ENCODE results near the gene HMCES. TPM values are rescaled to one million over a fixed set of nuclear protein-coding genes. Genes with fewer than 3 reads are reported as not detected.

HMCES gene
- total and polyA plus RNA-seq, 2 of the 13 experiments (the other 11 are each of a cell fraction or from before 2014, with no cell fraction given): 16.1 to 37.5 TPM

- TF ChIP-seq CENPBD1 (CRISPR knock-in tag; IDR thresholded peaks at IDR 0.05; ENCODE audit: borderline replicate concordance, low read depth) (0 out of 2 replicates have a peak, but pooled peaks have one; percentile 62), ERF (CRISPR knock-in tag; IDR thresholded peaks at IDR 0.05) (no peak), ELF4 (CRISPR knock-in tag; IDR thresholded peaks at IDR 0.05; ENCODE audit: borderline replicate concordance) (no peak), ATF6 (CRISPR knock-in tag; conservative IDR thresholded peaks at IDR 0.05) (no peak), ZNF772 (CRISPR knock-in tag; IDR thresholded peaks at IDR 0.05) (no peak), PITX1 (CRISPR knock-in tag; IDR thresholded peaks at IDR 0.05) (no peak), SAFB2 (CRISPR knock-in tag; IDR thresholded peaks at IDR 0.05; ENCODE audit: borderline replicate concordance, low read depth) (0 out of 2 replicates have a peak, but pooled peaks have one; percentile 43), ZNF878 (CRISPR knock-in tag; IDR thresholded peaks at IDR 0.05) (0 out of 2 replicates have a peak, but pooled peaks have one; percentile 50), NFE2 (CRISPR knock-in tag; IDR thresholded peaks at IDR 0.05) (no peak), TSC22D2 (CRISPR knock-in tag; IDR thresholded peaks at IDR 0.05; ENCODE audit: borderline replicate concordance) (no peak), ZNF124 (CRISPR knock-in tag; IDR thresholded peaks at IDR 0.05) (no peak), MXD1 (CRISPR knock-in tag; IDR thresholded peaks at IDR 0.05) (no peak), BRF2 (CRISPR knock-in tag; IDR thresholded peaks at IDR 0.05) (no peak), EZH2 (conservative IDR thresholded peaks at IDR 0.05; ENCODE audit: low read depth, low read length) (no peak), ZNF20 (CRISPR knock-in tag; IDR thresholded peaks at IDR 0.05) (no peak), ZBTB37 (CRISPR knock-in tag; IDR thresholded peaks at IDR 0.05) (no peak), ZNF224 (CRISPR knock-in tag; IDR thresholded peaks at IDR 0.05) (peak; percentile 19; the same call in 1 of the 2 replicates), MNT (IDR thresholded peaks at IDR 0.05) (no peak), CBX1 (IDR thresholded peaks at IDR 0.05; ENCODE audit: low read depth) (peak; percentile 92), ZNF589 (CRISPR knock-in tag; conservative IDR thresholded peaks at IDR 0.05) (no peak), ZNF580 (CRISPR knock-in tag; IDR thresholded peaks at IDR 0.05; ENCODE audit: borderline replicate concordance, low read depth) (no peak), RFX1 (IDR thresholded peaks at IDR 0.05) (no peak), ZNF678 (CRISPR knock-in tag; IDR thresholded peaks at IDR 0.05) (0 out of 2 replicates have a peak, but pooled peaks have one; percentile 50), ZNF703 (CRISPR knock-in tag; IDR thresholded peaks at IDR 0.05; ENCODE audit: borderline replicate concordance) (no peak), IKZF4 (CRISPR knock-in tag; IDR thresholded peaks at IDR 0.05; ENCODE audit: borderline replicate concordance, low read depth, not compliant biosample characterization) (peak; percentile 71)
Measured at GRCh38 chr3:129315998-129316247, 37.3 kb downstream of the HMCES start (continued).
